Activated naive CD8-positive, alpha-beta T cell treated with anti-CD3 and anti-CD28 coated beads, Interleukin-2, amount 50 U/mL, for 24 hours (primary cell): ENCODE results near the gene IFNA14.
A peak's percentile ranks its signal among the peaks of the same experiment; 100 is the strongest.
"Not testable (repeated sequence)": the region's sequence is repeated elsewhere in the genome, so short reads cannot be mapped to it uniquely, and the experiment has no call there.

ENCODE experiments used
- ATAC-seq: fragments of 150-1000 bp; cut with Tn5 transposase; one replicate; pipeline ENCODE4 v1.10.0; 2021
- DNase-seq: peaks from one replicate; pipeline ENCODE4 v3.0.0; 2021
- H3K27ac Mint-ChIP-seq: one replicate; pipeline ENCODE4 v1.8.0; 2021; ENCODE audit warnings: mild to moderate bottlenecking, mixed read lengths
- H3K27me3 Mint-ChIP-seq: one replicate; pipeline ENCODE4 v1.8.0; 2021; ENCODE audit warnings: mixed read lengths
- H3K36me3 Mint-ChIP-seq: one replicate; pipeline ENCODE4 v1.8.0; 2021; ENCODE audit warnings: low read depth, mixed read lengths
- H3K4me1 Mint-ChIP-seq: one replicate; pipeline ENCODE4 v1.8.0; 2021; ENCODE audit warnings: mixed read lengths
- H3K4me3 Mint-ChIP-seq: one replicate; pipeline ENCODE4 v1.8.0; 2021; ENCODE audit warnings: mild to moderate bottlenecking, moderate library complexity, mixed read lengths
- H3K9me3 Mint-ChIP-seq: one replicate; pipeline ENCODE4 v1.8.0; 2021; ENCODE audit warnings: mixed read lengths

The IFNA14 gene

DNA sequence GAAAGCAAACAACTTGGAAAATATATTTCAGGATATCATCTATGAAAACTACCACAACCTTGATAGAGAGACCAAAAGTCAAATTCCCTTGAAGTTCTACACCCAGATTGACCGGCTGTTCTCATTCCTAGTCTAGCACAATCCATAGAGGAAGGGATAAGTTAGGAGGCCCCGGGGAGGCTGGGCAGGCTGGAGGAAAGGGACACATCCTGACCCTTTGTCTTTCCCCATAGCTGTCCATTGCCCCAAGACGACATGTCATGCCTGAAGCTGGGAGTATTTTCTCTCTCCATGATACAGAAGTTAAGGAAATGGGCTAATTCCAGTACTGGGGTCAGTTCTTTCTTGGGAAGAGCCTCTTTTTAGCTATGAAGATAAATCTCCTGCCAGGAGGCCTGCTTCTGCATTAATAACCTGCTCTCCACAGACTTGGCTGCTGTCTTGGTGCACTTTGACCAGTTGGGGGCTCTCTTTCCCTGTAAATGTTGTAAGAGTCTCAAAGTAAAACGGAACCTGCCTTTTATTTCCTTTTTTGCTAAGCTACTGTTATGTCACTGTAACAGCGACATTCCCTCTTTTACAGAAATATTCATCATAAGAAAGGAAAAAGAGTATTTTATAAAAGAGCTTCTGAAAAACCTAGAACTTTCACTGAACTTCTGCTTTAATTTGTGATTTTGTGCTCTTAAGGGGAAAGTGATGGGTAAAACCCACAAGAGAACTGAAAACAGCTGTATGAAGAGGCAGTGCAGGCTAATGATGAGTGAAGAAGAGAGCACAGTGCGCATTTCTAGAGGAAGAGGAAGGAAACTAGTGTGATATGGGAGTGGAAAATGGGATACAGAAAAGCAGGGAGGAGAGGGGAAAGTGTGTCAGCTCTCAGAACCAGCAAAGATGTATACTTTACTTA lies 44.7 kb downstream of the IFNA14 start:
- H3K9me3 Mint-ChIP-seq, H3K27me3 Mint-ChIP-seq, H3K36me3 Mint-ChIP-seq, H3K4me1 Mint-ChIP-seq, H3K27ac Mint-ChIP-seq: not testable (repeated sequence)
- peak; percentile 76 for ATAC-seq
- H3K4me3 Mint-ChIP-seq, result peak overlapping the region; percentile 39
- DNase-seq, result peak; percentile 24
